ENCODE data around the gene PEA15.

The PEA15 gene

GRCh38 chr1:160186246-160186645 lies 18.9 kb upstream of the PEA15 start:
- no peak for DNase-seq

DNA sequence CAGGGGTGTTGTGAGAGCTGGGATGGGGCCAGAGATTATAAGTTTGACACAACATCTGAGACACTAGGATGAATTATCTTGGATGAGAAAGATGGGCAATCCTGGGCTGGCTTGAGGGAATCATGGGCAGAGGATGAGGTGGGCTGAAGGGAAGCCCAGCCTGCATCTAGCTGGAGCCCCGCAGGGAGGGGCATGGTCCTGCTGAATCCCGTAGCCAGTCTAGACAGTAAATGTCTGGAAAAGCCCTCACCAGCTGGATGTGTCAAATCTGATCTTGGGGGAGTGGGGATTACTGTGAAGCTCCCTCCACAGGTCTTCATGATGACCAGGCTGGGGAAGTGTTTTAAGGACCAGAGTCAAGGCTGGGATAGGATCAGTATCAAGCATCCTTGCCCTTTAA lies 18.5 kb upstream of the PEA15 start:
- DNase-seq: no peak

- no peak for DNase-seq
These were observed 17.8 kb upstream of the PEA15 start for GRCh38 chr1:160187407-160187806.

DNA sequence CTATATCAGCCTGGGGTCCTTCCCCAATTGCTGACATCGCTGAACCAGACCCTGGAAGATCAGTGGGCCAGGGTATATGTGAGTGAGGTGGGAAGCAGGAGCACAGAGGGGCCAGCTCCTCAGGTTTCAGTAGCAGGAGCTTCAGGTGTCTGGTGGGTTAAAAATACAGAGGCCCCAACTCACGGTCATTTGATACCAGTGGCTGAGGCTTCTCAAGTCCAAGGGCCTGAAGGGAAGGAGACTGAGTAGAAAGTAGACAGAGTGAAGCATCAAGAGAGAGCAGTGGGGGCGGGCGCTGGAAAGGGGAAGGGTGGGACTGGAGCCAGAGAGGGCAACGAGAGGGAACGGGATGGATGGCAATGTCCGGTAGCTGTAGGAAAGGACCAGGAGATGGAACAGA lies 16.8 kb upstream of the PEA15 start:
- DNase-seq: no peak

- DNase-seq: peak; percentile 69
These were observed 15.2 kb upstream of the PEA15 start, which contains the start of gene CASQ1 for GRCh38 chr1:160189649-160190625. CASQ1 (plus strand) TSS chr1:160190575; CDS start chr1:160190752, 177 bp downstream.

DNA sequence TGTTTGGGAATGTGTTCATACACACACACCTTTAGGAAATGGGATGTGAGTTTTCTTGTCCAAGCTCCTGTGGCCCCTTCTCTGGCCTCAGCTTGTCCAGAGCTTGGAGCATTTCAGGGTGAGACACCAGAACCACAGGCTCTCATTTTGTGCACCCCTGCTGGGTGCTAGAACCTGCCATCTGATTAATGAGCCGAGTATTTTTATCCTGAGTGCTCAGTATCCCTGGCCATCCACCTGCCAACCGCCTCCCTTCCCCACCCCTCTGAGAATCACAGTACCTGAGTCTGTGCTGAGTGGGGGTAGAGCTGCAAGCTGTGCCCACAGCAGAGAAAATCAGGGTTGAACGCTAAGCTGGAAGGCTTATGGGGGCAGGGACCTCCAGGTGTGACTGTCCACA lies 13.4 kb upstream of the PEA15 start:
- DNase-seq: no peak

DNA sequence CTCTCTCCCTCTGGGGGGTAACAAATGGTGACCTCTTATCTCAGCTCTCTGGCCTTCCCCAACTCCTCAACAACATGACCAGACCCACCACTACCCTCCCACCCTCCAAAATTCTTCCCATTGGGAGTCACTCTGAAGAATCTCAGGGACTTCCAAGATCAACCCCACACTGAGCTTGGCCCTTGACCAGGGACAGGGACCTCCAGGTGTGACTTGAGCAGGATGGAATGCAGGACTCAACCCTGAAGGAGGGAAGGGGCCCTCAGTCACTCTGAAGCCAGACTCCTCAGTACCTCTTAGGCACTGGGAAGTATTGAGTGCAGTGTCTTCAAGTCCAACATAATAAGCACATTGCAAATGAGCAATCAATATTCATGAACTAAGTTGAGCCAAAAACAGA lies 12.9 kb upstream of the PEA15 start:
- DNase-seq: no peak

- peak; percentile 51 for DNase-seq
These were observed 11.9 kb upstream of the PEA15 start for GRCh38 chr1:160193091-160193819.

- DNase-seq: no peak
These were observed 11.1 kb upstream of the PEA15 start for GRCh38 chr1:160193832-160194736.

DNA sequence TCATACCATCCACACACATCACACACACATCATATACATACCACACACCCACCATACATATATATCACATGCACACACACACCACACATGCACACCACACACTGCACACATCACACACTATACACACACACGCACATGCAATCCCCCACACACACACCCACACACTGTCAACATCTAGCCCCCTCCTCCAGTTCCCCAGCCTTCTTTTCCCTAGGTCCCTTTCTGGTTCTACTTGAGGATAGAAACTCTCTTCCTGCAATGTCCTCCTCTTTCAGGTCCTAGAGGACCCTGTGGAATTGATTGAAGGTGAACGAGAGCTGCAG lies 10.5 kb upstream of the PEA15 start:
- no peak for DNase-seq

GRCh38 chr1:160196143-160196542 lies 9.0 kb upstream of the PEA15 start:
- DNase-seq: no peak

DNA sequence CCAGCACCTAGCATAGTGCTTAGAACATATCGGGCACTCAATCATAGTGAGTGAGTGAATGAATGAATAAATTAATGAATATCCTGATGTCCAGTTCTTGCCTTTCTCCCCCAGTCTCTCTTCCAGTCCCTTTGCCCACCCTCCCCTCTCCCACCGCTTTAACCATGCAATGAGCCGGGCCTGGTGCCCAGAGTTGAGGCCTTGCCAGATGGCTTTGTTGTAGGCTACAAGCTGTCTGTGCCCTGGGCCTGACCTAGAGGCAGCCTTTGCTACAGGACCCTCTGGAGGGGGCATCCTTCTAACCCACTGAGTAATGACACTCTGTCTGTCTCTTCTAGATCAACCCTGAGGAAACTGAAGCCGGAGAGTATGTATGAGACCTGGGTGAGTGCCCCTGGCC lies 8.0 kb upstream of the PEA15 start:
- DNase-seq: no peak

DNA sequence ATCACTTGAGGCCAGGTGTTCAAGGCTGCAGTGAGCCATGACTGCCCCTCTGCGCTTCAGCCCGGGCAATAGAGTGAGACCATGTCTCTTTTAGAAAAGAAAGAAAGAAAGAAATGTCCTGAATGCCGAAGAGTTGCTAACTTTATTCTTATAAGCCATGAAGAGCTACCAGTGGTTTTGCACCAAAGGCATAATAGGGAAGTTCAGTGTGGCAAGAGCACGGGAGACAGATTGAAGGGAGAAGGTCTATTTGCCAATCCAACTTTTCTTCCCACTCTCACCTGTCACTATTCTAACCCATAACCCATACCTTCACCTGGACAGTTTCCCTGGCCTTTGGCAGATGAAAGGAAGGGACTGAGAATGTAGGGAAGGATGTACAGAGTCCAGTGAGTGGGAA lies 4.4 kb upstream of the PEA15 start:
- no peak for DNase-seq

GRCh38 chr1:160204526-160205241 lies 500 bp upstream of the PEA15 start:
- no peak for DNase-seq

DNA sequence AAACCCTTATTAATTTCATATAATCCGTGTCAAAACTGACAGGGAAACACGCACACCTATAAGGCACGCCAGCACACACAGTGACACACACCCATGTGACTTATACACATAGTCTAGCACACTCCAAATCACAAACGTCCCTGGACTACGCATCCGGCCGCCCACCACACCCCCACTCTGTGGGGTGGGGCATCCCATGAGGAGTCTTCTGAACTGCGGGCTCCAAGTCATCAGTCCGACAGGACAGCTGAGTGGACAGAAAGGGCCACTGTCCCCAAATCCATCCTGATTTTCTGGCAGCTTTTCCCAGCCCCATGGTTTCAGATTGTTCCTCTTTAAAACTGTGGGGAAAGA lies 829 bp downstream of the PEA15 start:
- DNase-seq: peak; percentile 45

- DNase-seq: peak; percentile 93
These were observed 1.4 kb downstream of the PEA15 start for GRCh38 chr1:160206421-160207117.

DNA sequence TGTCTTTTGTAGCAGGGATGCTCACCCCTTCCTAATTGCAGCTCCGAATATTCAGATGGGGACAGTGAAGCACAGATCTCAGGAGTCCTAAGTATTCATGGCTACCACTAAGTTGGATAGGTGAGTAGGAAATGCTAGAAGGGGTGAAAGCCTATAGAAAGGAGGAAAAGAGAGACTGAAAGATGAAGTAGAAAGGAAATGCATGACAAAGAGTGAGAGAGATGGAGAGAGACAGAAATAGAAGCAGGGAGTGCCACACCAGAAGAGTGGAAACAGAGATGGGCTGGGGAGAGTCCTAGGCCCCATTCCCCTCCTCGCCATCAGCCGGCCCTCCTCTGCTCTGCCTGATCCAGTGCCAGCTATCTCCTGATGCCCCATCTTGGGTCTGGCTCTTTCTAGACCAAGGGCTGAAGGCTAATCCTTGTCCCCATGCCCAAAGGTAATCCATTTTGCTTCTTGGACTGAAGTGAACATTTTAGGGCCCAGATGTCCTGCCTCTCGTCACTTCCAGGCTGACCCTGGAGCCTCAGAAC lies 2.0 kb downstream of the PEA15 start:
- no peak for DNase-seq

GRCh38 chr1:160207771-160208556 lies 2.8 kb downstream of the PEA15 start:
- no peak for DNase-seq

DNA sequence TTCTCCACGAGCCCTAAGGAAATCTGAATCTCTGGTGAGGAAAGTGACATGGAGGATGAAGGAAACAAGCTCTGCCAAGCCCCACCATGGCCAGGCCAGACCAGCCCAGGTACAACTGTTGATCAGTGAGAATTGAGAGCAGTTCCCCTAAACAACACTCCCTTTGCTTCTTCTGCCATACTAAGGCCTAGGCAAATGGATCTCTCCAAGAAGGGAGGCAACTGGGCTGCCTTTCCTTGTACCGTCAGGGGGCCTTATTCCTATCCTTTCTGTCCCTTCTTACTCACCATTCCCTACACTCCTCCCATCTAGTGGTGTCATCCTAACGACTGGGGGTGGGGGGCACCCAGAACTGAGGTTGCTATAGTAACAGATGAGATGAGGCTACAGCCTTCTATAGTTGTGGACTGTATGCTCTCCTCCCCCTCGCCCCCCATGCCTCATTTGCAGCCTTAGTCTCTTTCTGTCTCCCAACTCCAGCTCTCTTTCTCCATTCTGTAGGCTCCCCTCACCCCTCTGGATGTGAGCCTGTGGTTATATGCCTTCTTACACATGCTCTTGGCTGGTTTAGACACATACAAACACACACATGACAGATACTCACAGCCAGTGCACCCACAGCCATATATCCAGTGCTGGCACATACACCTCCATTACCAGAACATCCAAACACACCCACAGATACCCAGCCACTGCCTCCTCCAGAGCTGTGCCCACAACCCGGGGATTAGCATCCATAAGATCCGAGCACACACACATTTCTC lies 3.6 kb downstream of the PEA15 start:
- DNase-seq: no peak
